HepG2 (cell line): ENCODE data around the gene TBL2. TPM values are rescaled to one million over a fixed set of nuclear protein-coding genes. Genes with fewer than 3 reads are reported as not detected.

ENCODE experiments used
- ATAC-seq: fragments of 200-7000 bp; cut with Tn5 transposase; 3 replicates; pipeline ENCODE4 v1.9.1; 2020; ENCODE audit warnings: mild to moderate bottlenecking, moderate library complexity
- BruUV-seq: library from RNA; stranded (reverse); fragments of 400-500 nt; replicated peaks from 2 replicates; lab custom pipeline; 2021; lab: Mats Ljungman, UMichigan
- CTCF ChIA-PET: fragments of 300-600 bp; formaldehyde crosslinking; extraction: SDS; loops from one replicate; lab custom pipeline; 2021; ENCODE audit warnings: low total read pairs, inconsistent platforms, low intra/inter-chr PET ratio; lab: Yijun Ruan, JAX
- POLR2A ChIA-PET: fragments of 350-600 bp; sonication (Branson Sonifier 250); formaldehyde crosslinking; loops from one replicate; lab custom pipeline; 2020; ENCODE audit warnings: antibody characterized with exemption, inconsistent platforms; lab: Yijun Ruan, JAX
- DNase-seq: peaks from one replicate; pipeline ENCODE4 v3.0.0-alpha.2; 2015; ENCODE audit warnings: low spot score
- FAIRE-seq: peaks from 3 replicates; lab custom pipeline; 2011; peaks lifted over from hg19 to GRCh38; lab: Jason Lieb, UNC
- H2AFZ ChIP-seq: one replicate; pipeline ENCODE4 v1.6.1; 2011; ENCODE audit warnings: low read length, inconsistent platforms
- H3K27ac ChIP-seq: fragments of 300-600 bp; 3 replicates; pipeline ENCODE4 v1.8.0; 2011; ENCODE audit warnings: mixed run types, mild to moderate bottlenecking, mixed read lengths, low read length, inconsistent platforms; ENCODE audit not compliant: insufficient read depth; ENCODE audit errors: extremely low read length
- H3K27me3 ChIP-seq, 2 experiments: fragments of 200-600 bp in 1 of 2; 2 replicates in 1 of 2; 3 replicates in 1 of 2; pipeline versions ENCODE4 v1.6.0 to v1.8.0; 2011; ENCODE audit warnings: low read length in 2 of 2, mild to moderate bottlenecking in 2 of 2, moderate library complexity in 2 of 2, inconsistent platforms in 1 of 2; ENCODE audit not compliant: insufficient read depth in 2 of 2, control insufficient read depth in 1 of 2
- H3K36me3 ChIP-seq, 2 experiments: fragments of 200-600 bp in 1 of 2; replicated peaks in 1 of 2; 2 replicates in 1 of 2; 3 replicates in 1 of 2; pipeline versions ENCODE4 v1.5.1 to v1.8.0; 2011; ENCODE audit warnings: low read length in 2 of 2, inconsistent platforms in 1 of 2; ENCODE audit not compliant: insufficient read depth in 2 of 2, control insufficient read depth in 1 of 2
- H3K4me1 ChIP-seq: 2 replicates; pipeline ENCODE4 v1.5.1; 2012; ENCODE audit warnings: low read length, inconsistent platforms; ENCODE audit not compliant: insufficient read depth
- H3K4me2 ChIP-seq: 2 replicates; pipeline ENCODE4 v1.6.0; 2011; ENCODE audit warnings: low read depth, low read length, inconsistent platforms
- H3K4me3 ChIP-seq, 3 experiments: fragments of 200-600 bp in 1 of 3; sonication (generic), shearing (Covaris generic) in 1 of 3; replicated peaks in 1 of 3; 2 replicates each; pipeline ENCODE4 v1.5.1; 2011 to 2016; ENCODE audit warnings: low read length in 3 of 3, inconsistent platforms in 2 of 3, low read depth in 2 of 3, mild to moderate bottlenecking in 2 of 3, control low read depth in 1 of 3, mixed read lengths in 1 of 3; ENCODE audit not compliant: insufficient read depth in 1 of 3
- H3K79me2 ChIP-seq: one replicate; pipeline ENCODE4 v1.6.1; 2011; ENCODE audit warnings: low read length, inconsistent platforms; ENCODE audit not compliant: insufficient read depth
- H3K9ac ChIP-seq: 2 replicates; pipeline ENCODE4 v1.6.0; 2011; ENCODE audit warnings: mild to moderate bottlenecking, low read depth, low read length, inconsistent platforms; ENCODE audit not compliant: insufficient read depth
- H3K9me3 ChIP-seq: 2 replicates; pipeline ENCODE4 v1.5.1; 2012; ENCODE audit warnings: mild to moderate bottlenecking, low read length
- H4K20me1 ChIP-seq: 2 replicates; pipeline ENCODE4 v1.6.0; 2011; ENCODE audit warnings: inconsistent platforms, mild to moderate bottlenecking, low read length, moderate library complexity; ENCODE audit not compliant: insufficient read depth
- ASH2L ChIP-seq: fragments of 300-600, 200-600 bp; sonication (generic); IDR thresholded peaks from 2 replicates; pipeline ENCODE4 v1.7.0; 2017; ENCODE audit warnings: low read depth, mild to moderate bottlenecking, moderate library complexity, mixed read lengths, low read length; ENCODE audit not compliant: insufficient read length
- E2F2 ChIP-seq: sonication (generic); formaldehyde crosslinking; IDR thresholded peaks from 2 replicates; pipeline ENCODE4 v1.4.0; 2020; ENCODE audit warnings: missing genetic modification reagents, borderline replicate concordance
- HCFC1 ChIP-seq: fragments of 150-350 bp; IDR thresholded peaks from 2 replicates; pipeline ENCODE4 v1.6.1; 2014; ENCODE audit warnings: low read depth, low read length
- KDM5A ChIP-seq: fragments of 200-600 bp; sonication (generic); IDR thresholded peaks from 2 replicates; pipeline ENCODE4 v1.7.0; 2018; ENCODE audit warnings: antibody characterized with exemption, mild to moderate bottlenecking, low read length, borderline replicate concordance
- MXD1 ChIP-seq: sonication (generic); formaldehyde crosslinking; IDR thresholded peaks from 2 replicates; pipeline ENCODE4 v1.4.0; 2020; ENCODE audit warnings: mild to moderate bottlenecking, missing genetic modification reagents
- PCBP2 ChIP-seq: fragments of 200-400 bp; formaldehyde crosslinking; optimal IDR thresholded peaks from 2 replicates; pipeline ENCODE3; 2018; ENCODE audit warnings: low read length, low read depth; ENCODE audit not compliant: poor library complexity, severe bottlenecking
- POLR2AphosphoS5 ChIP-seq: IDR thresholded peaks from 2 replicates; pipeline ENCODE4 v1.6.1; 2012; ENCODE audit warnings: low read depth, low read length
- SRY ChIP-seq: sonication (generic); formaldehyde crosslinking; IDR thresholded peaks from 2 replicates; pipeline ENCODE4 v1.8.0; 2022; ENCODE audit warnings: mild to moderate bottlenecking, missing genetic modification reagents
- STAT6 ChIP-seq: sonication (generic); formaldehyde crosslinking; IDR thresholded peaks from 2 replicates; pipeline ENCODE4 v1.4.0; 2020; ENCODE audit warnings: missing genetic modification reagents, mild to moderate bottlenecking, borderline replicate concordance
- TAF1 ChIP-seq: sonication (generic); formaldehyde crosslinking; IDR thresholded peaks from 2 replicates; pipeline ENCODE4 v1.4.0; 2020; ENCODE audit warnings: missing genetic modification reagents
- ZNF296 ChIP-seq: sonication (generic); formaldehyde crosslinking; conservative IDR thresholded peaks from 2 replicates; pipeline ENCODE4 v1.5.0; 2020; ENCODE audit warnings: mild to moderate bottlenecking, missing genetic modification reagents
- ZNF317 ChIP-seq: sonication (generic); formaldehyde crosslinking; IDR thresholded peaks from 2 replicates; pipeline ENCODE4 v1.5.0; 2020; ENCODE audit warnings: mild to moderate bottlenecking, missing genetic modification reagents
- ZNF512 ChIP-seq: sonication (generic); formaldehyde crosslinking; IDR thresholded peaks from 2 replicates; pipeline ENCODE4 v1.4.0; 2020; ENCODE audit warnings: mild to moderate bottlenecking, missing genetic modification reagents
- ZNF652 ChIP-seq: IDR thresholded peaks from 2 replicates; pipeline ENCODE4 v1.6.1; 2016; ENCODE audit warnings: low read depth, borderline replicate concordance
- ZNF687 ChIP-seq: sonication (generic); formaldehyde crosslinking; IDR thresholded peaks from 2 replicates; pipeline ENCODE4 v1.5.1; 2020; ENCODE audit warnings: mild to moderate bottlenecking, missing genetic modification reagents, moderate library complexity
- WGBS: methylation state at CpG from one replicate; pipeline ENCODE4 v1.1.6; 2017; ENCODE audit warnings: low lambda C conversion rate; 5-methylcytosine and 5-hydroxymethylcytosine counted together
- in situ Hi-C: cut with HindIII; loops from 2 replicates; pipeline ENCODE4 v1.10.0; 2017; ENCODE audit warnings: low pct_unique_long_range_greater_than_20kb; ENCODE audit not compliant: extremely low pct_ligation_motif_present
- intact Hi-C: fragments of 100-400 bp; cut with micrococcal nuclease; formaldehyde crosslinking; loops from one replicate; pipeline ENCODE4 v1.10.0; 2022; ENCODE audit not compliant: unreplicated experiment
- polyA plus RNA-seq, 8 experiments: library from polyadenylated mRNA; depleted of rRNA in 3 of 8; stranded (reverse) in 7 of 8; unstranded in 1 of 8; fragments of >200 nt; fragmentation: Illumina TruSeq in 4 of 8; extraction: Trizol in 4 of 8; gene quantifications; 2 replicates each; pipeline versions ENCODE4 v1.2.1 to v1.2.3, GENCODE V29; 2011 to 2016; ENCODE audit warnings: low read depth in 4 of 8, missing spikeins in 1 of 8, mixed read lengths in 1 of 8; ENCODE audit not compliant: insufficient read depth in 1 of 8
- total RNA-seq, 5 experiments: library from RNA; depleted of rRNA; stranded (reverse); fragments of >200 nt; fragmentation: Illumina TruSeq; extraction: Trizol; gene quantifications; 2 replicates each; pipeline ENCODE4 v1.2.3, GENCODE V29; 2016; ENCODE audit warnings: low read depth in 1 of 5

The TBL2 gene
- total and polyA plus RNA-seq, 2 of the 13 experiments (the other 11 are each of a cell fraction or from before 2014, with no cell fraction given), result 43.4 to 47.2 TPM

- Histone ChIP-seq H3K4me2 (no peak overlapping the region), H3K9ac (no peak overlapping the region), H3K4me1 (no peaks in the 10 kb centered on the region), H3K79me2 (no peaks in the 10 kb centered on the region), H3K27me3 (no peaks in the 10 kb centered on the region), H3K4me3 (no peak overlapping the region), H2AFZ (no peak overlapping the region), H3K9me3 (no peaks in the 10 kb centered on the region), H3K27ac (no peak overlapping the region), H3K36me3 (peaks cover 24 to 63% of the 10 kb centered on the region in 2 experiments), H4K20me1 (no peaks in the 10 kb centered on the region)
- WGBS, result 97% methylated on average over 9 of the region's 10 CpGs
- FAIRE-seq (no peak), ATAC-seq (no peak), DNase-seq (no peak)
- ChIA-PET CTCF (no interaction called here), POLR2A (interaction anchor here (0.6 to 1.2 kb wide), 2 partner anchors 19 to 246 kb away, joined by 3 read pairs; partner anchors contain the start of gene BAZ1B)
- intact Hi-C loops, result no loop called here
- in situ Hi-C loops, result no loop called here
- no TSS peak for BruUV-seq
- TF ChIP-seq STAT6 (no peak), HCFC1 (no peak), ASH2L (no peak), KDM5A (no peak), POLR2AphosphoS5 (no peak), TAF1 (no peak), MXD1 (no peak), SRY (CRISPR knock-in tag) (no peak), E2F2 (CRISPR knock-in tag) (no peak), ZNF687 (no peak), ZNF317 (no peak), ZNF296 (no peak), PCBP2 (no peak), ZNF652 (CRISPR knock-in tag) (no peak), ZNF512 (no peak)
These were observed 36.7 kb downstream of the TBL2 start for GRCh38 chr7:73541722-73542121.
